Astrocyte (in vitro differentiated cells and primary cell): ENCODE results near the gene NUBP1.

Source experiments
- EZH2 ChIP-seq: IDR thresholded peaks from 2 replicates; pipeline ENCODE4 v1.6.1; 2012; ENCODE audit warnings: mild to moderate bottlenecking, low read length, inconsistent platforms; ENCODE audit not compliant: insufficient read depth
- TF ChIP-seq, protein P1 (sequence below): IDR thresholded peaks from 2 replicates; pipeline ENCODE4 v1.5.1; 2011; ENCODE audit warnings: low read depth, mild to moderate bottlenecking, inconsistent platforms, low read length, moderate library complexity; ENCODE audit not compliant: insufficient read depth

DNA sequence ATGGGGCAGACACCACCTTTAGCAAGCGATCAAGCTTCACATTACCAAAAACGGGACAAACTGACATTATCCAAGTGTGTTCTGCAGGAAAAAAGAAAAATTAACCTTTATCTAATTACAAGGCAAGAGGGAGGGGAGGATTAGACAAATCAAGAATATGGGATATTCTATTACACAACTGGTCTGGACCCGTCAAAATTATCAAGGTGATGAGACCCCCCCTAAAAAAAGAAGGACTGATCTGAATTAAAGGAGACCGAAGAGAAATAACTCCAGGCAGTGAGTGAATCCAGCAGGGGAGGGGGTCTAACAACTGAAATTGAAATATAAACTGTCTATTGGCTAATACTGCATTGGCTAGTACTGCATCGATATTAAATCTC lies 424 bp upstream of the NUBP1 start:
- TF ChIP-seq, protein P1, sequence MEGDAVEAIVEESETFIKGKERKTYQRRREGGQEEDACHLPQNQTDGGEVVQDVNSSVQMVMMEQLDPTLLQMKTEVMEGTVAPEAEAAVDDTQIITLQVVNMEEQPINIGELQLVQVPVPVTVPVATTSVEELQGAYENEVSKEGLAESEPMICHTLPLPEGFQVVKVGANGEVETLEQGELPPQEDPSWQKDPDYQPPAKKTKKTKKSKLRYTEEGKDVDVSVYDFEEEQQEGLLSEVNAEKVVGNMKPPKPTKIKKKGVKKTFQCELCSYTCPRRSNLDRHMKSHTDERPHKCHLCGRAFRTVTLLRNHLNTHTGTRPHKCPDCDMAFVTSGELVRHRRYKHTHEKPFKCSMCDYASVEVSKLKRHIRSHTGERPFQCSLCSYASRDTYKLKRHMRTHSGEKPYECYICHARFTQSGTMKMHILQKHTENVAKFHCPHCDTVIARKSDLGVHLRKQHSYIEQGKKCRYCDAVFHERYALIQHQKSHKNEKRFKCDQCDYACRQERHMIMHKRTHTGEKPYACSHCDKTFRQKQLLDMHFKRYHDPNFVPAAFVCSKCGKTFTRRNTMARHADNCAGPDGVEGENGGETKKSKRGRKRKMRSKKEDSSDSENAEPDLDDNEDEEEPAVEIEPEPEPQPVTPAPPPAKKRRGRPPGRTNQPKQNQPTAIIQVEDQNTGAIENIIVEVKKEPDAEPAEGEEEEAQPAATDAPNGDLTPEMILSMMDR = no peak
- no peak for TF ChIP-seq EZH2
